SK-N-SH treated with all-trans-retinoic acid at 6 μM for 48 hours (cell line): ENCODE results near the gene MAEL.

ENCODE experiments used
- CREB5 ChIP-seq: fragments of 250-450 bp; sonication (Bioruptor Pico); IDR thresholded peaks from 2 replicates; pipeline ENCODE4 v1.5.1; 2020; ENCODE audit warnings: low read depth, mild to moderate bottlenecking, moderate library complexity
- CSDC2 ChIP-seq: fragments of 250-450 bp; sonication (Bioruptor Pico); IDR thresholded peaks from 2 replicates; pipeline ENCODE4 v1.5.0; 2020; ENCODE audit warnings: mild to moderate bottlenecking, moderate library complexity
- ESRRG ChIP-seq: fragments of 250-450 bp; sonication (Bioruptor Pico); IDR thresholded peaks from 2 replicates; pipeline ENCODE4 v1.6.1; 2021; ENCODE audit warnings: mild to moderate bottlenecking
- ISL1 ChIP-seq: fragments of 250-450 bp; sonication (Bioruptor Pico); IDR thresholded peaks from 2 replicates; pipeline ENCODE4 v2.1.2; 2022; ENCODE audit warnings: mild to moderate bottlenecking, moderate library complexity
- OSR1 ChIP-seq: fragments of 250-450 bp; sonication (Bioruptor Pico); IDR thresholded peaks from 2 replicates; pipeline ENCODE4 v1.8.0; 2022; ENCODE audit warnings: moderate library complexity, mild to moderate bottlenecking, inconsistent platforms
- PATZ1 ChIP-seq: fragments of 250-450 bp; sonication (Bioruptor Pico); IDR thresholded peaks from 2 replicates; pipeline ENCODE4 v1.8.0; 2020; ENCODE audit warnings: mild to moderate bottlenecking, moderate library complexity, borderline replicate concordance
- PPARA ChIP-seq: fragments of 250-450 bp; sonication (Bioruptor Pico); IDR thresholded peaks from 2 replicates; pipeline ENCODE4 v1.5.0; 2020; ENCODE audit warnings: mild to moderate bottlenecking, borderline replicate concordance
- ZFP30 ChIP-seq: fragments of 450-650 bp; formaldehyde crosslinking; IDR thresholded peaks from 2 replicates; pipeline ENCODE4 v1.5.0; 2022; ENCODE audit warnings: mild to moderate bottlenecking, moderate library complexity
- ZNF565 ChIP-seq: fragments of 450-650 bp; formaldehyde crosslinking; conservative IDR thresholded peaks from 2 replicates; pipeline ENCODE4 v1.5.0; 2020; ENCODE audit warnings: low read depth, mild to moderate bottlenecking, moderate library complexity

- no peak for TF ChIP-seq PATZ1 (CRISPR knock-in tag)
- no peak for TF ChIP-seq PPARA
- no peak for TF ChIP-seq CREB5
- TF ChIP-seq ZFP30 (CRISPR knock-in tag), result no peak
- no peak for TF ChIP-seq ISL1 (CRISPR knock-in tag)
- TF ChIP-seq OSR1 (CRISPR knock-in tag), result no peak
- TF ChIP-seq ZNF565 (CRISPR knock-in tag), result no peak
- TF ChIP-seq ESRRG (CRISPR knock-in tag), result no peak
- no peak for TF ChIP-seq CSDC2
Measured at GRCh38 chr1:166951050-166951449, 38.0 kb upstream of the MAEL start.
